HEK293 (cell line): ENCODE results near the gene ANO2.
A peak's percentile ranks its signal among the peaks of the same experiment; 100 is the strongest.

Experiments
- CTCF ChIA-PET: fragments of 350-600 bp; formaldehyde crosslinking; extraction: SDS; loops from one replicate; lab custom pipeline; 2021; ENCODE audit warnings: antibody characterized with exemption; lab: Yijun Ruan, JAX
- POLR2A ChIA-PET: fragments of 300-600 bp; formaldehyde crosslinking; extraction: SDS; loops from one replicate; lab custom pipeline; 2020; ENCODE audit warnings: antibody characterized with exemption, inconsistent platforms; lab: Yijun Ruan, JAX
- H3K27ac ChIP-seq: fragments of 200-500 bp; sonication (Bioruptor generic); 2 replicates; pipeline ENCODE4 v1.5.1; 2014; ENCODE audit warnings: low read depth, low read length, control low read depth, inconsistent platforms; ENCODE audit errors: extremely low read depth
- H3K36me3 ChIP-seq, 2 experiments: fragments of 200-500 bp in 1 of 2; sonication (Bioruptor generic) in 1 of 2; 1 replicate in 1 of 2; 2 replicates in 1 of 2; pipeline ENCODE4 v1.5.1; 2014 to 2017; ENCODE audit warnings: inconsistent platforms in 2 of 2, low read length in 2 of 2; ENCODE audit not compliant: control insufficient read depth in 2 of 2, insufficient read depth in 1 of 2
- H3K4me1 ChIP-seq: fragments of 200-500 bp; sonication (Bioruptor generic); 2 replicates; pipeline ENCODE4 v1.5.1; 2014; ENCODE audit warnings: mild to moderate bottlenecking, low read length, inconsistent platforms; ENCODE audit not compliant: control insufficient read depth, insufficient read depth
- H3K4me3 ChIP-seq: 2 replicates; pipeline ENCODE4 v1.5.1; 2011; ENCODE audit warnings: low read depth, mild to moderate bottlenecking, control low read depth, low read length, moderate library complexity
- H3K9me3 ChIP-seq: fragments of 200-500 bp; sonication (Bioruptor generic); 2 replicates; pipeline ENCODE4 v1.5.1; 2014; ENCODE audit warnings: low read depth, low read length, inconsistent platforms; ENCODE audit not compliant: control insufficient read depth, insufficient read depth
- INSM2 ChIP-seq: fragments of 450-650 bp; formaldehyde crosslinking; IDR thresholded peaks from 2 replicates; pipeline ENCODE4 v1.5.1; 2016; ENCODE audit warnings: missing biosample characterization, missing genetic modification characterization
- PRDM2 ChIP-seq: fragments of 450-650 bp; formaldehyde crosslinking; IDR thresholded peaks from 2 replicates; pipeline ENCODE4 v1.5.1; 2016; ENCODE audit warnings: missing biosample characterization, missing genetic modification characterization, borderline replicate concordance
- SCRT2 ChIP-seq: fragments of 450-650 bp; formaldehyde crosslinking; IDR thresholded peaks from 2 replicates; pipeline ENCODE4 v1.5.1; 2016; ENCODE audit warnings: missing biosample characterization, missing genetic modification characterization
- ZNF114 ChIP-seq: fragments of 450-650 bp; formaldehyde crosslinking; IDR thresholded peaks from 2 replicates; pipeline ENCODE4 v1.5.0; 2017; ENCODE audit warnings: missing biosample characterization, missing genetic modification characterization
- ZNF138 ChIP-seq: fragments of 450-650 bp; formaldehyde crosslinking; IDR thresholded peaks from 2 replicates; pipeline ENCODE4 v1.5.1; 2016; ENCODE audit warnings: missing biosample characterization, missing genetic modification characterization, borderline replicate concordance
- ZNF19 ChIP-seq: fragments of 450-650 bp; formaldehyde crosslinking; IDR thresholded peaks from 2 replicates; pipeline ENCODE4; 2016; ENCODE audit warnings: missing biosample characterization, missing genetic modification characterization, low read depth
- ZNF24 ChIP-seq: fragments of 450-650 bp; formaldehyde crosslinking; IDR thresholded peaks from 2 replicates; pipeline ENCODE4 v1.5.1; 2016; ENCODE audit warnings: missing biosample characterization, missing genetic modification characterization
- ZNF274 ChIP-seq, 2 experiments: fragments of 200-500 bp in 1 of 2; fragments of 450-650 bp in 1 of 2; sonication (Bioruptor generic) in 1 of 2; formaldehyde crosslinking in 1 of 2; IDR thresholded peaks; 2 replicates each; pipeline versions ENCODE4 v1.5.1 to v1.6.1; 2014 to 2016; ENCODE audit warnings: borderline replicate concordance in 1 of 2, inconsistent platforms in 1 of 2, low read length in 1 of 2, missing biosample characterization in 1 of 2, missing genetic modification characterization in 1 of 2
- ZNF416 ChIP-seq: fragments of 450-650 bp; formaldehyde crosslinking; IDR thresholded peaks from 2 replicates; pipeline ENCODE4 v1.5.1; 2016; ENCODE audit warnings: missing biosample characterization, missing genetic modification characterization
- ZNF433 ChIP-seq: fragments of 450-650 bp; formaldehyde crosslinking; IDR thresholded peaks from 2 replicates; pipeline ENCODE4 v1.5.1; 2016; ENCODE audit warnings: missing biosample characterization, missing genetic modification characterization, low read depth
- ZNF776 ChIP-seq: fragments of 450-650 bp; formaldehyde crosslinking; IDR thresholded peaks from 2 replicates; pipeline ENCODE4 v1.5.0; 2017; ENCODE audit warnings: missing biosample characterization, missing genetic modification characterization, borderline replicate concordance
- TF ChIP-seq, protein P1 (sequence below): fragments of 450-650 bp; formaldehyde crosslinking; IDR thresholded peaks from 2 replicates; pipeline ENCODE4 v1.5.1; 2016; ENCODE audit warnings: missing biosample characterization, missing genetic modification characterization, low read depth
- TF ChIP-seq, protein P2 (sequence below): fragments of 450-650 bp; formaldehyde crosslinking; IDR thresholded peaks from 2 replicates; pipeline ENCODE4 v1.5.1; 2016; ENCODE audit warnings: missing biosample characterization, missing genetic modification characterization, borderline replicate concordance

Gene ANO2

DNA sequence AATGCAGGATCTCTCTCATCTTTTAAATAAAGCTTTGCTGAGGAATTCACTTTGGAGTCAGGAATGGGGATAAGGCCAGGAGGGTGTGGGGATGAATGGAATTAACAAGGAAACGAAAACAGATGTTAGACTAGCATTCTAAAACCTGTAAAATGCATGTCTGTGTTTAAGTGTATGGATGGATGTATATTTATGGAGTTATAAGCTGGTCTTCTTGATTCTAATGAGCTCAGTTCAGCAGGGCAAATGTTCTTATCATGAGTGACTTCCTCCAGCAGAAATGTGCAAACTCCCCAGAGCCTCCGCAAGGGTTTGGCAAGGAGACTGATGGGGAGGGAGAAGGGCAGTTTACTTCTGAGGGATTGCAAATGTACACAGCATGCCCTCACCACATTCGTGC lies 364.0 kb downstream of the ANO2 start (continued):
- TF ChIP-seq ZNF274 (IDR thresholded peaks at IDR 0.05; ENCODE audit: low read length) (no peak), ZNF274 (tag by site-specific recombination; IDR thresholded peaks at IDR 0.05; ENCODE audit: borderline replicate concordance) (no peak), PRDM2 (tag by site-specific recombination) (no peak), ZNF433 (tag by site-specific recombination) (no peak), INSM2 (no peak)
- TF ChIP-seq, protein P1, sequence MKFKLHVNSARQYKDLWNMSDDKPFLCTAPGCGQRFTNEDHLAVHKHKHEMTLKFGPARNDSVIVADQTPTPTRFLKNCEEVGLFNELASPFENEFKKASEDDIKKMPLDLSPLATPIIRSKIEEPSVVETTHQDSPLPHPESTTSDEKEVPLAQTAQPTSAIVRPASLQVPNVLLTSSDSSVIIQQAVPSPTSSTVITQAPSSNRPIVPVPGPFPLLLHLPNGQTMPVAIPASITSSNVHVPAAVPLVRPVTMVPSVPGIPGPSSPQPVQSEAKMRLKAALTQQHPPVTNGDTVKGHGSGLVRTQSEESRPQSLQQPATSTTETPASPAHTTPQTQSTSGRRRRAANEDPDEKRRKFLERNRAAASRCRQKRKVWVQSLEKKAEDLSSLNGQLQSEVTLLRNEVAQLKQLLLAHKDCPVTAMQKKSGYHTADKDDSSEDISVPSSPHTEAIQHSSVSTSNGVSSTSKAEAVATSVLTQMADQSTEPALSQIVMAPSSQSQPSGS (tag by site-specific recombination), result no peak

DNA sequence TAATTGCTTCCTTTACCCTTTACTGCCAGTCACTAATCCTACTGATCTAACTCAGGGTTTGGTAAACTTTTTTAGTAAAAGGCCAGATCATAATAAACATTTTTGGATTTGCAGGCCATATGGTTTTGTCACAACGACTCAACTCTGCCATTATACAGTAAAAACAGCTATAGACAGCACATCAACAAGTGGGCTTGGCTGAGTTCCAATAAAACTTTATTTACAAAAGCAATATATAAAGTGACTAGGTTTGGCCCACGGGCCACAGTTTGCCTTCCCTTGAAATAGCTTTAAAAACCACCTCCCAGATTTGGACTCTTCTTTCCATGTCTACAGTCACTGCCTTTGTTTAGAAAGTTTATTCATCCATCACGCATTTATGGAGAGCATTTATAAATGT lies 366.3 kb downstream of the ANO2 start:
- H3K27ac ChIP-seq, result no peak overlapping the region
- no peaks in the 10 kb centered on the region for H3K36me3 ChIP-seq
- CTCF ChIA-PET, result interaction anchor here (0.6 to 1.0 kb wide), 2 partner anchors 28 to 218 kb away, joined by 3 read pairs; no protein-coding TSS in a partner anchor
- no peak overlapping the region for H3K4me3 ChIP-seq
- H3K9me3 ChIP-seq, result no peaks in the 10 kb centered on the region
- H3K4me1 ChIP-seq, result no peaks in the 10 kb centered on the region
- no peak for TF ChIP-seq ZNF138 (tag by site-specific recombination)
- no peak for TF ChIP-seq ZNF24 (tag by site-specific recombination)
- peak; percentile 61 for TF ChIP-seq SCRT2
- no peak for TF ChIP-seq ZNF416 (tag by site-specific recombination)
- no peak for TF ChIP-seq ZNF114 (tag by site-specific recombination)
- TF ChIP-seq ZNF19 (tag by site-specific recombination), result no peak
- TF ChIP-seq ZNF776, result no peak
- TF ChIP-seq, protein P2, sequence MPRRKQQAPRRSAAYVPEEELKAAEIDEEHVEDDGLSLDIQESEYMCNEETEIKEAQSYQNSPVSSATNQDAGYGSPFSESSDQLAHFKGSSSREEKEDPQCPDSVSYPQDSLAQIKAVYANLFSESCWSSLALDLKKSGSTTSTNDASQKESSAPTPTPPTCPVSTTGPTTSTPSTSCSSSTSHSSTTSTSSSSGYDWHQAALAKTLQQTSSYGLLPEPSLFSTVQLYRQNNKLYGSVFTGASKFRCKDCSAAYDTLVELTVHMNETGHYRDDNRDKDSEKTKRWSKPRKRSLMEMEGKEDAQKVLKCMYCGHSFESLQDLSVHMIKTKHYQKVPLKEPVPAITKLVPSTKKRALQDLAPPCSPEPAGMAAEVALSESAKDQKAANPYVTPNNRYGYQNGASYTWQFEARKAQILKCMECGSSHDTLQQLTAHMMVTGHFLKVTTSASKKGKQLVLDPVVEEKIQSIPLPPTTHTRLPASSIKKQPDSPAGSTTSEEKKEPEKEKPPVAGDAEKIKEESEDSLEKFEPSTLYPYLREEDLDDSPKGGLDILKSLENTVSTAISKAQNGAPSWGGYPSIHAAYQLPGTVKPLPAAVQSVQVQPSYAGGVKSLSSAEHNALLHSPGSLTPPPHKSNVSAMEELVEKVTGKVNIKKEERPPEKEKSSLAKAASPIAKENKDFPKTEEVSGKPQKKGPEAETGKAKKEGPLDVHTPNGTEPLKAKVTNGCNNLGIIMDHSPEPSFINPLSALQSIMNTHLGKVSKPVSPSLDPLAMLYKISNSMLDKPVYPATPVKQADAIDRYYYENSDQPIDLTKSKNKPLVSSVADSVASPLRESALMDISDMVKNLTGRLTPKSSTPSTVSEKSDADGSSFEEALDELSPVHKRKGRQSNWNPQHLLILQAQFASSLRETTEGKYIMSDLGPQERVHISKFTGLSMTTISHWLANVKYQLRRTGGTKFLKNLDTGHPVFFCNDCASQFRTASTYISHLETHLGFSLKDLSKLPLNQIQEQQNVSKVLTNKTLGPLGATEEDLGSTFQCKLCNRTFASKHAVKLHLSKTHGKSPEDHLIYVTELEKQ, result no peak
- POLR2A ChIA-PET, result no interaction called here
